ENCODE results near the gene PLEKHF1.

Gene PLEKHF1

GRCh38 chr19:29702963-29703320 lies 37.7 kb downstream of the PLEKHF1 start:
- TF ChIP-seq REST (IDR thresholded peaks at IDR 0.05; ENCODE audit: insufficient read depth in 1 of 2, low read depth in 2 of 2, low read length in 2 of 2) (no peak), TAF1 (IDR thresholded peaks at IDR 0.05; ENCODE audit: borderline replicate concordance, insufficient read depth, low read length) (no peak), POLR2AphosphoS5 (IDR thresholded peaks at IDR 0.05; ENCODE audit: low read depth, low read length) (no peak), FOXP2 (optimal IDR thresholded peaks at IDR 0.05; ENCODE audit: borderline replicate concordance, extremely low read depth, extremely low read length, insufficient read depth) (no peak), SIN3A (IDR thresholded peaks at IDR 0.05; ENCODE audit: borderline replicate concordance, insufficient read depth, low read length) (no peak)

- TF ChIP-seq SIN3A (IDR thresholded peaks at IDR 0.05; ENCODE audit: borderline replicate concordance, insufficient read depth, low read length) (no peak), POLR2AphosphoS5 (IDR thresholded peaks at IDR 0.05; ENCODE audit: low read depth, low read length) (no peak)
Observed at GRCh38 chr19:29704562-29705558, 39.6 kb downstream of the PLEKHF1 start.

- no peak for TF ChIP-seq TAF1 (IDR thresholded peaks at IDR 0.05; ENCODE audit: borderline replicate concordance, insufficient read depth, low read length)
- TF ChIP-seq SIN3A (IDR thresholded peaks at IDR 0.05; ENCODE audit: borderline replicate concordance, insufficient read depth, low read length): no peak
- no peak for TF ChIP-seq POLR2AphosphoS5 (IDR thresholded peaks at IDR 0.05; ENCODE audit: low read depth, low read length)
- no peak for TF ChIP-seq REST (IDR thresholded peaks at IDR 0.05; ENCODE audit: insufficient read depth in 1 of 2, low read depth in 2 of 2, low read length in 2 of 2)
- no peak for TF ChIP-seq FOXP2 (optimal IDR thresholded peaks at IDR 0.05; ENCODE audit: borderline replicate concordance, extremely low read depth, extremely low read length, insufficient read depth)
Observed at GRCh38 chr19:29705706-29706105, 40.4 kb downstream of the PLEKHF1 start.

GRCh38 chr19:29706635-29707034 lies 41.4 kb downstream of the PLEKHF1 start:
- TF ChIP-seq TAF1 (IDR thresholded peaks at IDR 0.05; ENCODE audit: borderline replicate concordance, insufficient read depth, low read length): no peak
- TF ChIP-seq POLR2AphosphoS5 (IDR thresholded peaks at IDR 0.05; ENCODE audit: low read depth, low read length): no peak

GRCh38 chr19:29708554-29709439 lies 43.5 kb downstream of the PLEKHF1 start:
- TF ChIP-seq FOXP2 (optimal IDR thresholded peaks at IDR 0.05; ENCODE audit: borderline replicate concordance, extremely low read depth, extremely low read length, insufficient read depth): no peak
- TF ChIP-seq TAF1 (IDR thresholded peaks at IDR 0.05; ENCODE audit: borderline replicate concordance, insufficient read depth, low read length): no peak
- TF ChIP-seq SIN3A (IDR thresholded peaks at IDR 0.05; ENCODE audit: borderline replicate concordance, insufficient read depth, low read length): no peak
- TF ChIP-seq POLR2AphosphoS5 (IDR thresholded peaks at IDR 0.05; ENCODE audit: low read depth, low read length): no peak
- no peak for TF ChIP-seq REST (IDR thresholded peaks at IDR 0.05; ENCODE audit: insufficient read depth in 1 of 2, low read depth in 2 of 2, low read length in 2 of 2)
